Large intestine (tissue), 3 donors: ENCODE measurements around the gene PXT1. TPM values are rescaled to one million over a fixed set of nuclear protein-coding genes. Genes with fewer than 3 reads are reported as not detected.
A peak's percentile ranks its signal among the peaks of the same experiment; 100 is the strongest.

Experiments used
- DNase-seq, 2 donors: peaks; one replicate each; pipeline versions ENCODE4 v3.0.0 to v3.0.0-alpha.2; 2013
- H3K27ac ChIP-seq: one replicate; pipeline ENCODE4 v1.5.1; 2013; ENCODE audit warnings: low read length
- H3K27me3 ChIP-seq: 2 replicates; pipeline ENCODE4 v1.6.1; 2013; ENCODE audit warnings: low read length; ENCODE audit not compliant: control insufficient read depth, insufficient read depth
- H3K36me3 ChIP-seq: 2 replicates; pipeline ENCODE4 v1.6.1; 2013; ENCODE audit warnings: low read length; ENCODE audit not compliant: control insufficient read depth, insufficient read depth
- H3K4me1 ChIP-seq: one replicate; pipeline ENCODE4 v1.6.1; 2013; ENCODE audit warnings: low read length; ENCODE audit not compliant: control insufficient read depth, insufficient read depth
- H3K4me3 ChIP-seq: one replicate; pipeline ENCODE4 v1.5.1; 2013; ENCODE audit warnings: low read length
- H3K9me3 ChIP-seq: one replicate; pipeline ENCODE4 v1.6.1; 2013; ENCODE audit warnings: mild to moderate bottlenecking, low read depth, low read length, moderate library complexity; ENCODE audit not compliant: control insufficient read depth
- WGBS: methylation state at CpG from one replicate; pipeline ENCODE4 v1.1.5; 2013; ENCODE audit warnings: low lambda C conversion rate; ENCODE audit not compliant: insufficient coverage; 5-methylcytosine and 5-hydroxymethylcytosine counted together
- polyA plus RNA-seq: library from polyadenylated mRNA; unstranded; fragments of 120-200 nt; gene quantifications from one replicate; pipeline ENCODE4 v1.2.1, GENCODE V29; 2013

Gene PXT1
- polyA plus RNA-seq, 1 donor = 0.24 TPM

DNA sequence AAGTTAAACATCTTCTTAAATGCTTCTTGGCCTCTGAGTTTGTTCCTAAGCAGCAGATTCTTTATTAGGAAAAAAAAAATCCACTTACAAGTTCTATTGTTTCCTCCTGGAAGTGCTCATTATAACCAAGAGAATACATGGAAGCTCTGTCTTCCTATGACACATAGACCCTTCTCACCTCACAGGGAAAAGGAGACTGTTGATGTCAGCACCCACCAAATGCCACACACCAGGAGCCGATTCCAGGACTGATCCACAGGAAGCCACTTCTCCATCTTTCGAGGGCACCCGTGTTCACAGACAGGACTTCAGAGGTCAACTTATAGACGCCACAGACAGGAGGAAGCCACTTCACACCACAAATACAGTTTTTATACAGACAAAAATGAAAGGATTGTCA is 92.6 kb downstream of the PXT1 start:
- H3K27ac ChIP-seq = peak overlapping the region; percentile 87

DNA sequence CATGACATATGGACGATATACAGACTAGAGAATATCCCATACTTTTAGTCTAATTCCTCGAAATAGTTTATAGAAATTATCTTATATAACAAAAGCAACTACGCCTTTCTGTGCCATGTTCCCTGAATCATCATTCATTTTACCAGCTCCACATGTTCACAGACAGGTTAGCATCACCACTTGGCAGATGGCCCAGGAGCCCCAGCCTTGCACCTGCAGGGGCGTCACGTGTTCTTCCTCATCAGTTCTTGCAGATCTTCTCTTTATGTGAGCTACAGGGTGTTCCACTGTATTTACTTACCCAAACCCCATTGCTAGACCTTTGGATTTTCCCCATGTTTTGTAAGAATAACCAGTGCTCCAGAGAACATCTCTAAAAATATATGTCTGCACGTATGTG is 93.4 kb downstream of the PXT1 start:
- H3K27me3 ChIP-seq = no peaks in the 10 kb centered on the region
- DNase-seq = peak; percentile 84 to 94
- peak overlapping the region; percentile 87 for H3K27ac ChIP-seq
- H3K4me1 ChIP-seq = peaks cover 50% of the 10 kb centered on the region
- H3K36me3 ChIP-seq = no peaks in the 10 kb centered on the region
- no peaks in the 10 kb centered on the region for H3K9me3 ChIP-seq
- WGBS = 42% methylated on average over 3 of the region's 6 CpGs
- H3K4me3 ChIP-seq = no peak overlapping the region

More for the DNA sequence above, 92.6 kb downstream of the PXT1 start:
- no peaks in the 10 kb centered on the region for H3K9me3 ChIP-seq
- no CpG with 5 or more reads among the region's 4 CpGs for WGBS
- no peak overlapping the region for H3K4me3 ChIP-seq
- H3K4me1 ChIP-seq = peaks cover 50% of the 10 kb centered on the region
- no peaks in the 10 kb centered on the region for H3K27me3 ChIP-seq
- no peaks in the 10 kb centered on the region for H3K36me3 ChIP-seq
- DNase-seq = peak in 1 of 2 donors; percentile 29

DNA sequence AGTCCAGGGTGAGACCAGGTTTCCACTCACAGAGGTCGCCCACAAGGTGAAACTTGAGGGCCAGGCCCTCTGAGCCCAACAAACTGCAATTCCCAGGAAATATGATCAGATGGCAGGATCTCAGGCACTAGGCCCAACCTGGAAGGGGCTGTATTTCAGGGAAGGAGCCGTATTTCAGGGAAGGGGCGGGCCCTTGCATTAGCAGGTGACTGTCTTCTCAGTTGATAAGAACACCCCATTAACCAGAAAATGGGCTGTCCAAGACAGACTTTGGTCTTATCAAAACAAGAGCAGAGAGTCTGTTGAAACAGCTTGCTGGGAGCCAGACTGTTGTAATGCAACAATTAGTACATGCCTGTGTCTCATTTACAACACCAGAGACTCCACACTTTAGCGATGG is 95.0 kb downstream of the PXT1 start:
- H3K9me3 ChIP-seq = no peaks in the 10 kb centered on the region
- H3K36me3 ChIP-seq = no peaks in the 10 kb centered on the region
- H3K4me3 ChIP-seq = no peak overlapping the region
- no CpG with 5 or more reads among the region's 4 CpGs for WGBS
- peak overlapping the region; percentile 87 for H3K27ac ChIP-seq
- H3K27me3 ChIP-seq = no peaks in the 10 kb centered on the region
- peaks cover 50% of the 10 kb centered on the region for H3K4me1 ChIP-seq
- DNase-seq = peak; percentile 91 to 96

DNA sequence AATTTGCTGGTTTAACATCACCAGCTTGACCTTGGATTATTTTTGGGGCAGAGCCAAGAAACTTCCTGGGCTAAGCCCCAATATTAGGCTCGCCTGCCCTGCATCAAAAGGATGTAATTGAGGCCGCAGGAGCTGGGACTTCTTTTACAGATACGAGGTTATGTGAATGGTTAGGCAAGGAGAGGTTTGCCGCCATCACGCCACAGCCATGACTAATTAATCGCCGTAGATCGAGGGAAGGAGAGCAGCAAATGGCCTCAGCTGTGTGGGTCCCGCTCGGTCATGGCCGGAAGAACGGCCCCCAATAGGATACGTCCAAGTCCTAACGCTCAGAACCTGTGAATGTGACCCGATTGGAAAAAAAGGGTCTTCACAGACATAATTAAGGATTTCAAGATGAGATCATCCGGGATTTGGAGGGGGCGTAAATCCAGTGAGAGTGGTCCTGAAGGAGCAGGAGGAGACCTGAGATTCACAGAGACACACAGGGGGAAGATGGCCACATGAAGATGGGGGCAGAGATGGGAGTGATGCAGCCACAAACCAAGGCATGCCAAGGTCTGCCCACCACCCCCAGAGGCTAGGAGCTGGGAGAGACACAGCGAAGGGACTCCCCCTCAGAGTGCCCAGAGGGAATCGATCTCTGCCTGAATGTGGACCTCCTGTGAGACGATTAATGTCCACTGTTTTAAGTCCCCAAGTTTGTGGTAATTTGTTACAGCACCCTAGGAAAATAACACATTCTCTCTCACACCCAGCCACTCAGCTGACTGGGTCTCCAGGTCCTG is 96.0 kb downstream of the PXT1 start:
- Histone ChIP-seq H3K4me1 (peaks cover 46% of the 10 kb centered on the region), H3K4me3 (no peak overlapping the region), H3K27me3 (no peaks in the 10 kb centered on the region), H3K9me3 (no peaks in the 10 kb centered on the region), H3K36me3 (no peaks in the 10 kb centered on the region), H3K27ac (peak overlapping the region; percentile 87)
- DNase-seq = no peak
- no CpG with 5 or more reads among the region's 20 CpGs for WGBS

DNA sequence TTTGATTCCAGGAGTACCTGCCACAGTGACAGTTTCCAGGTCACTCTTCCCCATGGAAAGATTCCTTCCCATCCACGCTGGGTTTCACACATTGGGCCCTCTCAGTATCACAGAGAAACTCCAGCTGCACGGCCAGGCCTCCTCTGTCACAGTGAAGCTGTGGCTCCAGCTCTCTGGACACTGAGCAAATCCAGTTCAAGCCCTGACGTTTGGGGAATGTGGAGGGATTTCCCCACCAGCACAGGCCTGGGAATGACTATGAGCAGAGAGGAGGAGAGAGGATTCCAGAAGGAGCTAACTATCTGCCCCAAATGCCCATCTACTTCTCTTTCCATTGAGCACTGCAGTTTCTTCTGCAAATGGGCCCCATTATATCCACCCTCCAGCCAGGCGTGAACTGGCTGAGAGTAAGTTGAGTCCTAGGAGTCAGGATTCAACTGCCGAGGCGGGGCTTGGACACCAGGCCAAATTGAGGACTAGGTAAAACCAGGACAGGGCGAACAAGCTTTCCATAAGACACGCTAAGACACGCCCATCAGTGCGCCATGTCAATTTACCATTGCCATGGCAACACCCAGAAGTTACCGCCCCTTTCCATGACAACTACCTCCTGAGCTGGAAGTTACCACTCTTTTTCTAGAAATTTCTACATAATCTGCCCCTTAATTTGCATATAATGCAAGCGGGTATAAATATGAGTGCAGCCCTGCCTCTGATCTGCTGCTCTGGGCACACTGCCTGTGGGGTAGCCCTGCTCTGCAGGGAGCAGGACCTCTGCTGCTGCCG is 96.8 kb downstream of the PXT1 start:
- Histone ChIP-seq H3K9me3 (no peaks in the 10 kb centered on the region), H3K27me3 (no peaks in the 10 kb centered on the region), H3K27ac (no peak overlapping the region), H3K36me3 (no peaks in the 10 kb centered on the region), H3K4me1 (peaks cover 41% of the 10 kb centered on the region), H3K4me3 (no peak overlapping the region)
- DNase-seq = no peak
- no CpG with 5 or more reads among the region's 13 CpGs for WGBS

DNA sequence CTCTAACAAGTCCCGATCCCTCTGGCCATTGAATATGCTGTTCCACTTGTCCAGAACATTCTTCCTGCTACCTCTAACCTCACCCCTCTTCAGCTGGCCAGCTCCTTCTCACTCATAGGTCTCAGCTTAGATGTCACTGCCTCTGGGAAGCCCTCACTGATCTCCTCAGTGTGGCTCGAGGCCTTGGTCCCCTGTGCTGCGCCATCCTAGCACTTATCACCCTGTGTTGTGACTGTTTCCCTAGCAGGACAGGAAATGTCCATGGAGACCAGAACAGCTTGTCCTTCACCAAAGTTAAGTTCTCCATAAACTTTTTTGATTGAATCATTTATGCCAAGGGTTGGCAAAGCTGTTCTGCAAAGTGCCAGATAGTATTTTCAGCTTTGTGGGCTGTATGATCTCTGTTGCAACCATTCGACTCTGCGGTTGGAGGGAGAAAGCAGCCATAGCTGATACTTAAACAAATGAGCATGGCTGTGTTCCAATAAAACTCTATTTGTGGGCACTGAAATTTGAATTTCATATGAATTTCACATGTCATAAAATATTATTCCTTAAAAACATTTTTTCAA is 99.5 kb downstream of the PXT1 start:
- no peak overlapping the region for H3K27ac ChIP-seq
- no peak for DNase-seq
- H3K36me3 ChIP-seq = no peaks in the 10 kb centered on the region
- H3K4me1 ChIP-seq = peaks cover 39% of the 10 kb centered on the region
- WGBS = no CpG with 5 or more reads among the region's 5 CpGs
- no peaks in the 10 kb centered on the region for H3K27me3 ChIP-seq
- no peaks in the 10 kb centered on the region for H3K9me3 ChIP-seq
- H3K4me3 ChIP-seq = no peak overlapping the region

DNA sequence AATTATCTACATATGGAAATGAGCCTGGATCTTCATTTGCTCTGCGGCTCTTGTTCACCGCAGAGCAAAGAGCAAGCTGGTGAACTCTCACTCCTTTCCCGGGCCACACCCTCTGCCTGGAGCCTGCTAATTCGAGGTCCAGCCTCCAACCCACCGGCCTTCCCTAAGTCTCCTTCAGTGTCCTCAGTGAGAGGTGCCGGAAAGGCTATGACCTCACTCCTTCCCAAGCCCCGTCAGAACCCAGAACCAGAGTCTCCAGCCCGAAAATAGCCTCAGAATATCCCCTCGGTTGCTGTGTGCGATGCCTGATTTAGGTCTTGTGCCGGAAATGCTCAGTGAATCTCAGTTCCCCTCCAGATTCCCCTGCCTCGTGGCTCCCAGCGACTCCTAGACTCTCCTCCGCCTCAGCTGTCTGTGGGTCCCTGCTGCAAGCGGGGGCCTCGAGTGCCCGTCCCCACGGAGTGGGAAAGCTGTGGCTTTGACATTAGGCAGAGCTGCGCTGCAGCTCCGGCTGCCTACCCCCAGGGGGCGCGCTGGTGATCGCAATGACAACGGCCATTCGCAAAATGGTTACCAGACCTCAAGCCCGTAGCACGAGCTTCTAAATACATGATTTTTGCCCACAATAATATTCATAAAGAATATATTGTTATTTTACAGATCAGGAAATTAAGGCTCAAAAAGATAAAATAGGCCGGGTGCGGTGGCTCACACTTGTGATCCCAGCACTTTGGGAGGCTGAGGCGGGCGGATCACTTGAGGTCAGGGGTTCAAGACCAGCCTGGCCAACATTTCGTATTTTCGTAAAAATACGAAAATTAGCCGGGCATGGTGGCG is 101.8 kb downstream of the PXT1 start:
- Histone ChIP-seq H3K27me3 (no peaks in the 10 kb centered on the region), H3K4me1 (peaks cover 39% of the 10 kb centered on the region), H3K27ac (peak overlapping the region; percentile 77), H3K4me3 (peak overlapping the region; percentile 27), H3K36me3 (no peaks in the 10 kb centered on the region), H3K9me3 (no peaks in the 10 kb centered on the region)
- peak; percentile 81 to 91 for DNase-seq
- WGBS = no CpG with 5 or more reads among the region's 36 CpGs

Other genes with a start within 250 kb of the PXT1 start
- gene BRPF3, start 246.1 kb downstream of the PXT1 start, polyA plus RNA-seq = 52.3 TPM
- 3.3 TPM for gene PNPLA1, start 172.8 kb downstream of the PXT1 start, polyA plus RNA-seq
- gene BNIP5, start 106.0 kb downstream of the PXT1 start, polyA plus RNA-seq = 11.2 TPM
- 9.3 TPM for gene ETV7, start 55.2 kb downstream of the PXT1 start, polyA plus RNA-seq
- 32.1 TPM for gene KCTD20, start 146 bp upstream of the PXT1 start, polyA plus RNA-seq
- 43.3 TPM for gene STK38, start 104.6 kb upstream of the PXT1 start, polyA plus RNA-seq
- gene SRSF3, start 151.5 kb upstream of the PXT1 start, polyA plus RNA-seq = 438 TPM
- 183 TPM for gene CDKN1A, start 235.9 kb upstream of the PXT1 start, polyA plus RNA-seq